ENCODE results near the gene TP53BP2. TPM values are rescaled to one million over a fixed set of nuclear protein-coding genes. Genes with fewer than 3 reads are reported as not detected.
A peak's percentile ranks its signal among the peaks of the same experiment; 100 is the strongest.

TP53BP2 gene
- total RNA-seq, 1 donor from 2014 or later, result 46.6 TPM

GRCh38 chr1:223770621-223771315, 75.0 kb downstream of the TP53BP2 start:
- Mint-ChIP-seq H3K27ac (ENCODE audit: unreplicated experiment) (peak overlapping the region; percentile 79), H3K9me3 (ENCODE audit: unreplicated experiment) (peaks cover 3% of the 10 kb centered on the region), H3K4me1 (ENCODE audit: low read depth, unreplicated experiment) (peaks cover 44% of the 10 kb centered on the region), H3K4me3 (ENCODE audit: unreplicated experiment) (peak overlapping the region; percentile 23), H3K27me3 (ENCODE audit: low read depth, unreplicated experiment) (no peaks in the 10 kb centered on the region), H3K36me3 (ENCODE audit: low read depth, unreplicated experiment) (peaks cover 32% of the 10 kb centered on the region)
- no peak for TF ChIP-seq EZH2 (IDR thresholded peaks at IDR 0.05; ENCODE audit: insufficient read depth, low read length)
- TF ChIP-seq, protein P1, sequence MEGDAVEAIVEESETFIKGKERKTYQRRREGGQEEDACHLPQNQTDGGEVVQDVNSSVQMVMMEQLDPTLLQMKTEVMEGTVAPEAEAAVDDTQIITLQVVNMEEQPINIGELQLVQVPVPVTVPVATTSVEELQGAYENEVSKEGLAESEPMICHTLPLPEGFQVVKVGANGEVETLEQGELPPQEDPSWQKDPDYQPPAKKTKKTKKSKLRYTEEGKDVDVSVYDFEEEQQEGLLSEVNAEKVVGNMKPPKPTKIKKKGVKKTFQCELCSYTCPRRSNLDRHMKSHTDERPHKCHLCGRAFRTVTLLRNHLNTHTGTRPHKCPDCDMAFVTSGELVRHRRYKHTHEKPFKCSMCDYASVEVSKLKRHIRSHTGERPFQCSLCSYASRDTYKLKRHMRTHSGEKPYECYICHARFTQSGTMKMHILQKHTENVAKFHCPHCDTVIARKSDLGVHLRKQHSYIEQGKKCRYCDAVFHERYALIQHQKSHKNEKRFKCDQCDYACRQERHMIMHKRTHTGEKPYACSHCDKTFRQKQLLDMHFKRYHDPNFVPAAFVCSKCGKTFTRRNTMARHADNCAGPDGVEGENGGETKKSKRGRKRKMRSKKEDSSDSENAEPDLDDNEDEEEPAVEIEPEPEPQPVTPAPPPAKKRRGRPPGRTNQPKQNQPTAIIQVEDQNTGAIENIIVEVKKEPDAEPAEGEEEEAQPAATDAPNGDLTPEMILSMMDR (IDR thresholded peaks at IDR 0.05; ENCODE audit: insufficient read depth, low read depth, low read length), result no peak
- peaks cover 11% of the 10 kb centered on the region for H3K79me2 ChIP-seq (ENCODE audit: insufficient read depth, low read length)
- H3K9ac ChIP-seq (ENCODE audit: low read length), result peak overlapping the region; percentile 72
- peak overlapping the region; percentile 4 for H3K4me3 ChIP-seq (ENCODE audit: insufficient read depth, low read depth, low read length)
- H3K36me3 ChIP-seq (ENCODE audit: insufficient read depth, low read length), result peaks cover 62% of the 10 kb centered on the region
- H3K4me2 ChIP-seq (ENCODE audit: low read length), result peak overlapping the region; percentile 71
- H4K20me1 ChIP-seq (ENCODE audit: insufficient read depth, low read length), result no peaks in the 10 kb centered on the region
- H3K4me1 ChIP-seq (ENCODE audit: insufficient read depth, low read length), result peaks cover 46% of the 10 kb centered on the region
- H3K27me3 ChIP-seq (ENCODE audit: insufficient read depth, low read length), result no peaks in the 10 kb centered on the region
- no peak overlapping the region for H2AFZ ChIP-seq (ENCODE audit: low read depth, low read length)
- no peak for DNase-seq (ENCODE audit: low read depth)
- FAIRE-seq, result no peak
- no peaks in the 10 kb centered on the region for H3K9me3 ChIP-seq (ENCODE audit: insufficient read depth, low read depth, low read length)
- peak overlapping the region; percentile 95 for H3K27ac ChIP-seq (ENCODE audit: low read depth, low read length)

GRCh38 chr1:223765719-223766340, 79.9 kb downstream of the TP53BP2 start:
- no peaks in the 10 kb centered on the region for H3K27me3 ChIP-seq (ENCODE audit: insufficient read depth, low read length)
- H3K36me3 ChIP-seq (ENCODE audit: insufficient read depth, low read length), result peaks cover 71% of the 10 kb centered on the region
- H3K4me3 Mint-ChIP-seq (ENCODE audit: unreplicated experiment), result no peak overlapping the region
- H3K9me3 Mint-ChIP-seq (ENCODE audit: unreplicated experiment), result peaks cover 3% of the 10 kb centered on the region
- H4K20me1 ChIP-seq (ENCODE audit: insufficient read depth, low read length), result peaks cover 3% of the 10 kb centered on the region
- H3K27me3 Mint-ChIP-seq (ENCODE audit: low read depth, unreplicated experiment), result no peaks in the 10 kb centered on the region
- H3K79me2 ChIP-seq (ENCODE audit: insufficient read depth, low read length), result peaks cover 14% of the 10 kb centered on the region
- H3K4me2 ChIP-seq (ENCODE audit: low read length), result no peak overlapping the region
- no peak overlapping the region for H2AFZ ChIP-seq (ENCODE audit: low read depth, low read length)
- no peak overlapping the region for H3K4me3 ChIP-seq (ENCODE audit: insufficient read depth, low read depth, low read length)
- TF ChIP-seq, protein P1 (IDR thresholded peaks at IDR 0.05; ENCODE audit: insufficient read depth, low read depth, low read length), result no peak
- TF ChIP-seq EZH2 (IDR thresholded peaks at IDR 0.05; ENCODE audit: insufficient read depth, low read length), result no peak
- FAIRE-seq (no peak), DNase-seq (ENCODE audit: low read depth) (no peak)
- H3K27ac ChIP-seq (ENCODE audit: low read depth, low read length), result peak overlapping the region; percentile 10
- H3K27ac Mint-ChIP-seq (ENCODE audit: unreplicated experiment), result no peak overlapping the region
- peaks cover 13% of the 10 kb centered on the region for H3K4me1 ChIP-seq (ENCODE audit: insufficient read depth, low read length)
- peaks cover 25% of the 10 kb centered on the region for H3K4me1 Mint-ChIP-seq (ENCODE audit: low read depth, unreplicated experiment)
- H3K9ac ChIP-seq (ENCODE audit: low read length), result no peak overlapping the region
- H3K36me3 Mint-ChIP-seq (ENCODE audit: low read depth, unreplicated experiment), result peaks cover 42% of the 10 kb centered on the region
- H3K9me3 ChIP-seq (ENCODE audit: insufficient read depth, low read depth, low read length), result no peaks in the 10 kb centered on the region

Measured in astrocyte (in vitro differentiated cells and primary cell).